DMS53 (cell line): ENCODE measurements around the gene DTNB.

Experiments used
- DNase-seq: peaks from one replicate; lab custom pipeline; 2025; lab: John Stamatoyannopoulos, UW

Gene DTNB

DNA sequence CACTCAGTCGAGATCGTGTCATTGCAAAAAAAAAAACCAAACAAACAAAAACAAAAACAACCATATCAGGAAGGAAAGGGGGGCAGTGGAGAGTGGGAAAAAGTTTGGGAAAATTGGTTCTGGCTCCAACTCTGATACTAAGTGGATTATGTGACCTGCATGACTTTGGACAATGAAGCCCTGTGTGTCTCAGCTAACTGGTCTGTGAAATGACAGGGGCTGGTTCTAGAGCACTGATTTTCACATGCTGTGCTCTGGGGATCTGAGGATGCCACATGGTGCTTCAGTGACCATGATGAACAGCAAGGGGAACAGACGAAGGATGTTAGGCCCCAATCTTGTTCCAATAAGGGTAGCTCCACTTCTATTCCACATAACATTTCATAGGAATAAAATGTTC lies 174.2 kb downstream of the DTNB start:
- no peak for DNase-seq

- DNase-seq = no peak
These were observed 175.4 kb downstream of the DTNB start for GRCh38 chr2:25497918-25498407.

- DNase-seq = no peak
These were observed 176.0 kb downstream of the DTNB start for GRCh38 chr2:25497229-25497917.

DNA sequence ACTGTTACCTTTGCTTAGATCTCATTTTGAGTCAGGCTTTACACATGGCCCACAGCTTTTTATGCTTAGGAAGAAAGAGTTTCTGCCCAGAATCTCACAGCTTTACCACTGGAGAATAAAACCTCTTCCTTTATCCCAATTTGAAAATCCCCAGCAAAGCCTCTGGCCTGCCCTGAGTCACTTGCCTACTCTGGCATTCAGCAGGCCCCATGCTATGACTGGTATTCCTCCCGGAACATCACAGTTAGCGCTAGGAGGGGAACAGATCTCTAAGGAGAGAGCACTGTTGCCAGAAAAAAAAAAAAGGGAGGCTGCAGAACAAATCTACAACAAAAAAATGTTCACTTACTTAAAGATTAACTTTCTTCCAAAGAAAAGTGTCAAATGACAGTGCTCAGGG lies 178.8 kb downstream of the DTNB start:
- no peak for DNase-seq

DNA sequence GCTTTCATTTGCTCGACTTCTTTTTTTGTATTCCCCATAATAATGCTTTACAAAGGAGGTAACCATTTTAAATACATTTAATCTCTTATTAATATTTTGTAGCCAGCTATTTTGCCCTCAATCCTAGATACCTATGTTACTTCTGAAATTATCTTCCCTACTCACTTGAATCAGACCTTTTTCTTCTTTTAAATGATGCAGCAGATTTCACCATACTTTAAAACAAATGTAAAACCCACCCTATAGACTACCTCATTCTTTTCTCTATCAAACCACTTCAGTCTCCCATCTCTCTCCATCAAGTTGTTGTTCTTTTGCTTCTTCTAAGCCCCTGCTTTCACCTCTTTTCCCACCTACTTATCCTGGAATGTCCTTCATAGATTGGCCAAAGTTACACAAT lies 180.2 kb downstream of the DTNB start:
- DNase-seq = no peak

DNA sequence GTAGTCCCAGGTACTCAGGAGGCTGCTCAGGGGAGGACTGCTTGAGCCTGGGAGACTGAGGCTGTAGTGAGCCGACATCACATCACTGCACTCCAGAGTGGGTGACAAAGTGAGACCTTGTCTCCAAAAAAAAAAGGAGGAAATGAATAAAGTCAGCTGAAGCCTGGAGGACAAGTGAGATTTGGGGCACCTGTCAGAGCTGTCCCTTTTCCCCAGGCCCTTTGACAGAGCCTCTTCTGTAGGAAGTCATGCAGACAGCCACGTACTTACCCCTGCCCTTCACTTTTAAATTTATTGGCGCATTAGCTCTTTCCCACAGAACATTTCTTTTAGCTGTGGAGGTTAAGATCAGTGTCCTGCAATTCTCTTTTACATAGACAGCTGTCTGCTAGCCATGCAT lies 180.7 kb downstream of the DTNB start:
- peak; percentile 65 for DNase-seq

DNA sequence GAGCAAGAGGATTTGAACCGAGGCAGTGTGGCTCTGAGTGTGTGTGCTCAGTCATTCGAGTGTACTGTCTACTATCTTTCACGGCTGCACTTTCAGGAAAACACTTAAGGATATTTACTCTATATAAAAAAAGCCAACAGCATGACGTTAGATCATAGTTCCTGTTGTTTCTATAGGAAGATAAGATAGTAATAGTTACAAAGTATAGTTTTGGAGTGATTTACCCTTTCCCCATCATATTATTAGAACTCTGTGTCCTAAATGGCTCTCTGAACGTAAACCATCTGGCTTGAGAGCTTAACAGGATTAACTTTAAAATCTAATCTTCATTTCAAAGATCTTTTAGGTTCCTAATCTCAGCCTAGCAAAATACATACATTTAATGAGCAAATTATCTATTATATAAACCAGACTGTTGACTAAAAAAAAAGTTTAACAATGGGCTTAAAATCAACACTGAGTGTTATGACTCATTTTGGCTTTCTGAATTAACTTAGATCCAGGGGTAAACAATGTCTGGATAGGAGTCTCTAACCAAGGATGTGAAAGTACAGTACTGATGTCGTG lies 181.3 kb downstream of the DTNB start:
- DNase-seq = peak; percentile 86

- peak; percentile 51 for DNase-seq
These were observed 182.2 kb downstream of the DTNB start for GRCh38 chr2:25491003-25491696.

DNA sequence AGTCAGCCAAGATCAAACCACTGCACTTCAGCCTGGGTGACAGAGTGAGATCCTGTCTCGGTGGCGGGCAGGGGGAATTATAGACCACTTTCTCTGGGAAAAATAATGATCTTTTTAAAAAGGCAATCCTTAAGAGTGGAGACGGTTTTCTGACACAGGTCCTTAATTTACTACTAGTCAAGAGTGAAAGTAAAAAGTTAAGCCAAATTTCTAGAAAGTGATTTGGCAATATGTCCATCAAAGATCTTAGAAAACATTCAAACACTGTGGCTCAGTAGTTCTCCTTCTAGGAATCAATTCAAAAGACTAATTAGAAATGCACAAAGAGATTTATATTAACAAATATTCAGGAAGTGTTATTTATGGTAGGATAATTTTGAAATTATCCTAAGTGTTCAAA lies 183.2 kb downstream of the DTNB start:
- DNase-seq = no peak

GRCh38 chr2:25489631-25490030 lies 183.7 kb downstream of the DTNB start:
- no peak for DNase-seq

- DNase-seq = no peak
These were observed 189.6 kb downstream of the DTNB start for GRCh38 chr2:25483607-25484266.

GRCh38 chr2:25482341-25482740 lies 191.0 kb downstream of the DTNB start:
- DNase-seq = no peak

GRCh38 chr2:25481381-25482300 lies 191.7 kb downstream of the DTNB start:
- DNase-seq = no peak

DNA sequence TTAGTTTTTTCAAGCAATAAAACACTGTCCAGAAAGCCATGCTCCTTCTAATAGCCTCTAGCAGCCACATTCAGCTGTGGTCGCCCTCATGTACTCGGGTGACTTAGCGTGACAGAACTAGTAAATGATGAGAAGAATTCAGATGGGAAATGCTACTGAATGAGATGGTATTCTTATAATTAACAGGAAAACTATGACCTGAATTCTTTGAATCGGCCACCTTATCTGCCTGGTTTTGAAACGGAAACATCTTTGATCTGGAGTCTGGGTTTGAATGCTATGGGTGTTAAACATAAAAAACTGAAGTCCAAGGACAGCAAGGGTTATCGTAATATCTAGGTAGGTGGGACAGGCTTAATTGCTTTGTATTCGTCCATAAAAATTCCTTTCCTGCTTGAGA lies 192.8 kb downstream of the DTNB start:
- no peak for DNase-seq

DNA sequence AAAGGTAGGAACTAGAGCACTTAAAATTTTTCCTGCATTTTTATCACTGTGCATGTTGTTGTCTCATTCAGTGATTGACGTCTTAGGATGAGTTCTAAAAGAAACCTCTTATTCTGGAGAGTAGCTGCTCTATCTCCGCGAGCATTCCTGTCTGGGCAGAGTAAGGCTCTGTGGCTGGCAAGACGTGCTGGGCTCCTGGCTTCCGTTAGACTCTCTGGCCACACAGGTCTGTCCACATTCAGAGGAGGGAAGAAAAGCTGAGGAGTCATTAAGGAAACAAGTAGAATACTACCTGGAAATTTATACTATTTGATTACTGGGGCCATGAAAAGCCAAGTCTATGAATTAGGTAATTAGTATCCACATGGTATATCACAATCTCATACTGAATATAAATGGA lies 193.6 kb downstream of the DTNB start:
- DNase-seq = no peak

GRCh38 chr2:25478736-25479135 lies 194.6 kb downstream of the DTNB start:
- DNase-seq = no peak

DNA sequence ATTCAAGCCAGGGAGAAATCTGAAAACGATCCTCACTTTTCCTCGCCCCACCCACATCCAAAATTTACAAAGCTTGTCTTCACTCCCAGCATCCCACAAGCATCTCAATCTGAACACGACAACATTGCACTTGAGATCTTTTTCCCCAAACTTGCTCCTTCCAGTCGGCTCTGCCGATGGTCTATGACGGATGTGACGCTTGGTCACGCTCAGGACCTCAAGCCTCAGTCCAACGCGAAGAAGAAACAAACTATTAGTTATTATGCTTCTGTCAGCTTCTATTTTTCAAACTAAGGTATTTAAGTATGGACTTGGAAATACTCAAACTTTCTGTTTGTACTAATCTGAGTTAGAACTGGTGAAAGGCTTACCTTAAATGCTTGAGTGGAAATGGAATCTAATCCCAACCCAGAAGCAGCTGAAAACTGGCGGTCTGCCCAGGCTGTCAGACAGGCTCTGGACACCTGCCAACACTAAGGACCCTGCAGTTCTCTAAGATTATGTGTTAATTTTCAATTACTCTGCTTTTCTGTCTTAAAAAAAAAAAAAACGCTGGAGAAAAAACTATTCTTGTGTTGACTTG lies 199.5 kb downstream of the DTNB start:
- DNase-seq = peak; percentile 19

GRCh38 chr2:25473131-25473530 lies 200.2 kb downstream of the DTNB start:
- DNase-seq = no peak

DNA sequence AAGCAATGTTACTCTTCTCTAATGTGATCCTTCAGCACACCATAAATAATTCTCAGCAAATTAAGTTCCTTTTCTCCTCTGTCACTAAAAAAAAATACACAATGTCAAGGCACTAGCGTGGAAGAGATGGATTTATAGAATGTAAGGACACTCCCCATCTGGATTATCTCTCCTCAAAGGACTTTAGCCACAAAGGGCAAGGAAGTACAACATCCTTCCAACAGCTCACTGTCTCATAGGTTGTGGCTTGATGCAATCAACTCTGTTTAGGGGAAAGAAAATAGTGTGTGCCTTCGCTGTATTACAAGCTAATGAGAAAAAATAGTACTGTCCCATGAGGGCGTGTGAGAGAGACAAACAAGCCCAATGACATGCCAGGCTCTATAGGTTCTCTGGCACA lies 202.6 kb downstream of the DTNB start:
- no peak for DNase-seq

DNA sequence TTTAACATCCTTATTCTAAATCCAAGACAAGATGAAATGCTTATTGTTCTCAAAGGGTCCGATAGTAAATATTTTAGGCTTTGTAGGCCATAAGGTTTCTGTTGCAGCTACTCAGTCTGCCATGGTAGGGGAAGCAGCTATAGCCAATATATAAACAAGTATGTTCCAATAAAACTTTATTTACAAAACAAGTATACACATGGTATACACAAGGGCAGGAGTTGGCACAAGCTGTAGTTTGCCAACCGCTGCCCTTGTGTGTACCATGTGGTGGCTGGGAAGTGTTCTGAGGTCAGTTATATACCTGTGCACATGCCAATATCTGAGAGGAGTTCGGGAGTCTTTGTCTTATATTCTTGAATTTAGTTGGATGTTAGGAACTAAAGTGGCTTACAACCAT lies 205.6 kb downstream of the DTNB start:
- DNase-seq = no peak

DNA sequence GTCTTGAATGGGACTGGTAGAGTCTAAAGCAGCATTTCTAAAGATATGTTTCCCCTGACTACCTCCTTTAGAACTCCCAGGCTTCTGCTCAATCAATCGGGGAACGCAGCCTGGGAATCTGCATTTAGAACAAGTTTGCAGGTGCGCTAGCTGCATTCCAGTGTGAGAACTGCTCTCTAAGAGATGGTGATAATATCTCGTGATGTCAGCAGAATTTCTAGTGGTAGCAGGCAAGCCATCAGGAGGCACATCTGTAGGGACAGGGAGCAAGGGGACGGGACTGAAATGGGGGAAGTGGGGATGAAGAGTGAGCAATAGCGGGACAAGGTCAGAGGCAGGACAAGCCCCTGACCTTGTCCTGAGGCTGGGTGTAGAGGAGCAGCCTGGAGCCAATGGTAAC lies 211.4 kb downstream of the DTNB start:
- no peak for DNase-seq
